Endothelial cell of umbilical vein (primary cell): ENCODE data around the gene BCOR.

Experiments used
- EZH2 ChIP-seq: IDR thresholded peaks from 2 replicates; pipeline ENCODE4 v1.6.1; 2012; ENCODE audit warnings: borderline replicate concordance, low read depth, mild to moderate bottlenecking, moderate library complexity, low read length, inconsistent platforms; ENCODE audit not compliant: severe bottlenecking
- JUN ChIP-seq: IDR thresholded peaks from 2 replicates; pipeline ENCODE4 v1.6.1; 2011; ENCODE audit warnings: borderline replicate concordance, low read depth; ENCODE audit not compliant: insufficient read length, insufficient read depth
- MYC ChIP-seq: IDR thresholded peaks from one replicate; pipeline ENCODE4 v1.6.1; 2011; ENCODE audit warnings: mild to moderate bottlenecking, low read depth, low read length
- POLR2A ChIP-seq: IDR thresholded peaks from 2 replicates; pipeline ENCODE4 v1.6.1; 2012; ENCODE audit warnings: low read depth, mild to moderate bottlenecking, control low read depth, low read length
- POLR2AphosphoS5 ChIP-seq: IDR thresholded peaks from 2 replicates; pipeline ENCODE4 v1.6.1; 2012; ENCODE audit warnings: low read depth, mild to moderate bottlenecking, control low read depth, low read length, moderate library complexity; ENCODE audit not compliant: insufficient read depth
- TF ChIP-seq, protein P1 (sequence below), 2 donors: IDR thresholded peaks; 1 replicate in 1 of 2; 2 replicates in 1 of 2; pipeline ENCODE4 v1.5.1; 2011; ENCODE audit warnings: low read length in 2 of 2, mild to moderate bottlenecking in 2 of 2, moderate library complexity in 2 of 2, control low read depth in 1 of 2, inconsistent platforms in 1 of 2, low read depth in 1 of 2; ENCODE audit not compliant: insufficient read depth in 1 of 2; ENCODE audit errors: extremely low read depth in 1 of 2
- TF ChIP-seq, protein P2 (sequence below): IDR thresholded peaks from 2 replicates; pipeline ENCODE4 v1.6.1; 2011; ENCODE audit not compliant: insufficient read depth, insufficient read length

DNA sequence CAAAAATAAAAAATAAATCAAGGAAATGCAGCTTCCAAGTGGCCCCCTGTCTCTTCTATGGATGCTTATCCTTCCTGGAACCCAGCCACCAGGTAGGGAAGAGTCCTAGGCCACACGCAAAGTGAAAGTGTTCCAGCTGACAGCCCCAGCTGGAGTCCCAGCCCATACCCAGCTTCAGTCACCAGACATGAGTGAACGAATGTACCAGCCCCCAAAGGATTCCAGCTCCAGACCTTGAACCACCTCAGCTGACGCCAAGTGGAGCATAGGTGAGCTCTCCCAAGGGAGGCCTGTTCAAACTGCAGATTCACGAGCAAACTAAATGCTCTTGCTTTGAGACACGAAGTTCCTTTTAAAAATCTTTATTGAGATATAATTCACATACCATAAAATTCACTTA is 62.0 kb downstream of the BCOR start:
- TF ChIP-seq, protein P1, sequence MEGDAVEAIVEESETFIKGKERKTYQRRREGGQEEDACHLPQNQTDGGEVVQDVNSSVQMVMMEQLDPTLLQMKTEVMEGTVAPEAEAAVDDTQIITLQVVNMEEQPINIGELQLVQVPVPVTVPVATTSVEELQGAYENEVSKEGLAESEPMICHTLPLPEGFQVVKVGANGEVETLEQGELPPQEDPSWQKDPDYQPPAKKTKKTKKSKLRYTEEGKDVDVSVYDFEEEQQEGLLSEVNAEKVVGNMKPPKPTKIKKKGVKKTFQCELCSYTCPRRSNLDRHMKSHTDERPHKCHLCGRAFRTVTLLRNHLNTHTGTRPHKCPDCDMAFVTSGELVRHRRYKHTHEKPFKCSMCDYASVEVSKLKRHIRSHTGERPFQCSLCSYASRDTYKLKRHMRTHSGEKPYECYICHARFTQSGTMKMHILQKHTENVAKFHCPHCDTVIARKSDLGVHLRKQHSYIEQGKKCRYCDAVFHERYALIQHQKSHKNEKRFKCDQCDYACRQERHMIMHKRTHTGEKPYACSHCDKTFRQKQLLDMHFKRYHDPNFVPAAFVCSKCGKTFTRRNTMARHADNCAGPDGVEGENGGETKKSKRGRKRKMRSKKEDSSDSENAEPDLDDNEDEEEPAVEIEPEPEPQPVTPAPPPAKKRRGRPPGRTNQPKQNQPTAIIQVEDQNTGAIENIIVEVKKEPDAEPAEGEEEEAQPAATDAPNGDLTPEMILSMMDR (IDR thresholded peaks at IDR 0.05; ENCODE audit: extremely low read depth in 1 of 2, insufficient read depth in 1 of 2, low read depth in 1 of 2, low read length in 2 of 2) = no peak
- TF ChIP-seq POLR2A (no peak), POLR2AphosphoS5 (no peak), MYC (no peak), JUN (no peak), EZH2 (no peak)
- TF ChIP-seq, protein P2, sequence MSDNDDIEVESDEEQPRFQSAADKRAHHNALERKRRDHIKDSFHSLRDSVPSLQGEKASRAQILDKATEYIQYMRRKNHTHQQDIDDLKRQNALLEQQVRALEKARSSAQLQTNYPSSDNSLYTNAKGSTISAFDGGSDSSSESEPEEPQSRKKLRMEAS = no peak
